Measurements from ENCODE around the gene SLC2A13.

The SLC2A13 gene

GRCh38 chr12:40000884-40001283, 105.0 kb downstream of the SLC2A13 start:
- Histone ChIP-seq H2AFZ (ENCODE audit: low read depth, low read length, severe bottlenecking) (no peak overlapping the region), H3K27me3 (ENCODE audit: low read length) (no peaks in the 10 kb centered on the region), H3F3A (ENCODE audit: insufficient read depth) (no peaks in the 10 kb centered on the region), H3K79me2 (ENCODE audit: insufficient read depth, low read length) (no peaks in the 10 kb centered on the region), H3K27ac (ENCODE audit: low read depth, low read length) (no peak overlapping the region), H3K9me2 (replicated peaks; ENCODE audit: insufficient read depth, low read length) (no peaks in the 10 kb centered on the region), H3K9me3 (ENCODE audit: insufficient read depth, low read length) (no peaks in the 10 kb centered on the region), H4K20me1 (ENCODE audit: low read depth, low read length) (no peaks in the 10 kb centered on the region), H3K4me3 (ENCODE audit: insufficient read depth, low read length, poor library complexity, severe bottlenecking) (no peak overlapping the region), H3K9ac (ENCODE audit: low read length) (no peak overlapping the region), H3K4me2 (ENCODE audit: low read depth, low read length, poor library complexity, severe bottlenecking) (no peak overlapping the region), H3K36me3 (ENCODE audit: low read length) (no peaks in the 10 kb centered on the region)
- TF ChIP-seq, protein P1, sequence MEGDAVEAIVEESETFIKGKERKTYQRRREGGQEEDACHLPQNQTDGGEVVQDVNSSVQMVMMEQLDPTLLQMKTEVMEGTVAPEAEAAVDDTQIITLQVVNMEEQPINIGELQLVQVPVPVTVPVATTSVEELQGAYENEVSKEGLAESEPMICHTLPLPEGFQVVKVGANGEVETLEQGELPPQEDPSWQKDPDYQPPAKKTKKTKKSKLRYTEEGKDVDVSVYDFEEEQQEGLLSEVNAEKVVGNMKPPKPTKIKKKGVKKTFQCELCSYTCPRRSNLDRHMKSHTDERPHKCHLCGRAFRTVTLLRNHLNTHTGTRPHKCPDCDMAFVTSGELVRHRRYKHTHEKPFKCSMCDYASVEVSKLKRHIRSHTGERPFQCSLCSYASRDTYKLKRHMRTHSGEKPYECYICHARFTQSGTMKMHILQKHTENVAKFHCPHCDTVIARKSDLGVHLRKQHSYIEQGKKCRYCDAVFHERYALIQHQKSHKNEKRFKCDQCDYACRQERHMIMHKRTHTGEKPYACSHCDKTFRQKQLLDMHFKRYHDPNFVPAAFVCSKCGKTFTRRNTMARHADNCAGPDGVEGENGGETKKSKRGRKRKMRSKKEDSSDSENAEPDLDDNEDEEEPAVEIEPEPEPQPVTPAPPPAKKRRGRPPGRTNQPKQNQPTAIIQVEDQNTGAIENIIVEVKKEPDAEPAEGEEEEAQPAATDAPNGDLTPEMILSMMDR (IDR thresholded peaks at IDR 0.05; ENCODE audit: insufficient read depth, low read length, poor library complexity, severe bottlenecking): no peak
- TF ChIP-seq EZH2phosphoT487 (conservative IDR thresholded peaks at IDR 0.05; ENCODE audit: low read length): no peak

DNA sequence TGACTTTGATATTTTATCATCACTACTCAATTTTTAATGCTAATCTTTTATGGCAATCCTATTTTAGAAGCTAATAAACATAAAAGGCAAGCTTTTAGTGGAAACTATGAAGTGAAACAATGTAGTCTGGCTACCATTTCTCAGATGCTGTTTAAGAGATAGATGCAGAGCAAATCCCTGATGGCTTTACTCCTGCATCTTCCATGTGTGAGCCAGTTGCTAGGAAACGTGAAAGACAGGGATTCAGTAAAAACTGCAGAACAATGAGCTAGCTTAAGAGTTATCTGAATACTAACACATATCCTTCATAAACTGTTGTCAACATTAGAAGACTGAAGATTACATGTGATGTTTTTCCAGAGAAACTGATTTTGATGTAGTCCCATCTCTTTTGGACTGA, 112.6 kb downstream of the SLC2A13 start:
- Histone ChIP-seq H3K27ac (ENCODE audit: low read depth, low read length) (no peak overlapping the region), H3F3A (ENCODE audit: insufficient read depth) (no peaks in the 10 kb centered on the region), H3K4me3 (ENCODE audit: insufficient read depth, low read length, poor library complexity, severe bottlenecking) (no peak overlapping the region), H3K27me3 (ENCODE audit: low read length) (no peaks in the 10 kb centered on the region), H3K9me3 (ENCODE audit: insufficient read depth, low read length) (no peaks in the 10 kb centered on the region), H2AFZ (ENCODE audit: low read depth, low read length, severe bottlenecking) (no peak overlapping the region), H4K20me1 (ENCODE audit: low read depth, low read length) (no peaks in the 10 kb centered on the region), H3K79me2 (ENCODE audit: insufficient read depth, low read length) (no peaks in the 10 kb centered on the region), H3K9ac (ENCODE audit: low read length) (no peak overlapping the region), H3K9me2 (replicated peaks; ENCODE audit: insufficient read depth, low read length) (no peaks in the 10 kb centered on the region), H3K4me2 (ENCODE audit: low read depth, low read length, poor library complexity, severe bottlenecking) (no peak overlapping the region), H3K36me3 (ENCODE audit: low read length) (no peaks in the 10 kb centered on the region)
- TF ChIP-seq, protein P1 (IDR thresholded peaks at IDR 0.05; ENCODE audit: insufficient read depth, low read length, poor library complexity, severe bottlenecking): no peak
- TF ChIP-seq EZH2phosphoT487 (conservative IDR thresholded peaks at IDR 0.05; ENCODE audit: low read length): no peak

- Histone ChIP-seq H3K27ac (ENCODE audit: low read depth, low read length) (no peak overlapping the region), H3K4me3 (ENCODE audit: insufficient read depth, low read length, poor library complexity, severe bottlenecking) (no peak overlapping the region), H3K9ac (ENCODE audit: low read length) (no peak overlapping the region), H3F3A (ENCODE audit: insufficient read depth) (no peaks in the 10 kb centered on the region), H3K9me3 (ENCODE audit: insufficient read depth, low read length) (no peaks in the 10 kb centered on the region), H2AFZ (ENCODE audit: low read depth, low read length, severe bottlenecking) (no peak overlapping the region), H3K36me3 (ENCODE audit: low read length) (no peaks in the 10 kb centered on the region), H3K9me2 (replicated peaks; ENCODE audit: insufficient read depth, low read length) (no peaks in the 10 kb centered on the region), H3K4me2 (ENCODE audit: low read depth, low read length, poor library complexity, severe bottlenecking) (no peak overlapping the region), H4K20me1 (ENCODE audit: low read depth, low read length) (no peaks in the 10 kb centered on the region), H3K27me3 (ENCODE audit: low read length) (no peaks in the 10 kb centered on the region), H3K79me2 (ENCODE audit: insufficient read depth, low read length) (no peaks in the 10 kb centered on the region)
- TF ChIP-seq, protein P1 (IDR thresholded peaks at IDR 0.05; ENCODE audit: insufficient read depth, low read length, poor library complexity, severe bottlenecking): peak; percentile 73
- TF ChIP-seq EZH2phosphoT487 (conservative IDR thresholded peaks at IDR 0.05; ENCODE audit: low read length): no peak
These were observed 115.5 kb downstream of the SLC2A13 start for GRCh38 chr12:39990122-39991101.
